Stimulated activated CD4-positive, alpha-beta T cell treated with anti-CD3 and anti-CD28 coated beads, Interleukin-2, amount 100 ng/mL, for 48 hours (primary cell): ENCODE measurements around the gene DDX11.
"Not testable (repeated sequence)": the region's sequence is repeated elsewhere in the genome, so short reads cannot be mapped to it uniquely, and the experiment has no call there.

Experiments used
- DNase-seq, 2 donors: peaks; one replicate each; pipeline ENCODE4 v3.0.0-alpha.2; 2020

DDX11 gene

DNA sequence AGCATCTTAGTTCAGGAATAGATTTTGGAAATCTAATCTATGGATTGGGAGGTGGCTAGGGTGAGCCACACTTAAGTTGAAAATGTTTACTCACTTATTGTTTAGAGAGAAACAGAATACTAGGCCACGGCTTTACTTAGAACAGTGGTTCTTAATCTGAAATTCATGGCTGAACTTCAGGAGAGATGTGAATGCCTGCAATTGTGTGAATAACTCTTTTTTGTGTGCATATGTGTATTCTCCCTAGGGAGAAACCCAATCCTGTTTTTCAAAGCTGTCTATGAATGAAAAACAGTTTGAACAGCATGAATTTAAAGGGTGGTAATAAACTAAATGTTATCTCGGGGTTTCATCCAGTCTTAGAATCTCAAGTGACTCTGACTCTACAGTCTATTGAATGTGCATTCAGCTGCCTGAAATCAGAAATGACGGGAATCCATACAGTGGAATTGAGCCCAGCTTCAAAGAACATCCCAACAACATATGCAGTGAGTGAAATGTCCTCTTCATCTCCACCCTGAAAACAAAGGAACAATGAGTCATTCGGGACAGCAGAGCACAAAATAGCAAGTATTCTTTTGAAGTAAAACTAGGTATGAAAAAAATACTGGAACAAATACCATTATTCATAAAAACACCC, 53.7 kb downstream of the DDX11 start:
- DNase-seq = not testable (repeated sequence)

DNA sequence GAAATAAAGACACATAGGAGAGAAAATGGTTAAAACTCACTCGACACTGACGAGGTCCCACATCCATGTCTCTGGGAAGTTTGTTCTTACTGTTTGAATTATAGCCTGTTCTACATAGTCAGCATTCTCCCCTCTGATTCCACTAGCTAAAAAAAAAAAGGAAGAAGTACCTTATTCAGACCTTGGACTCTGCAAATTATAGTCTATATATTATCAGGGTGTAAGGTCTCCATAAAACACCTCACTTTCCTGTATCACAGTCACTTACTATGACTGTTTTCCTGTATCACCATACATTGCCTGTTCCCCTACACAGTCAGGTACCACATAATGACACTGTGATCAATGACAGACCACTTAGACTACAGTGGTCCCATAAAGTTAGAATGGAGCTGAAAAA, 62.9 kb downstream of the DDX11 start:
- DNase-seq = not testable (repeated sequence)

DNA sequence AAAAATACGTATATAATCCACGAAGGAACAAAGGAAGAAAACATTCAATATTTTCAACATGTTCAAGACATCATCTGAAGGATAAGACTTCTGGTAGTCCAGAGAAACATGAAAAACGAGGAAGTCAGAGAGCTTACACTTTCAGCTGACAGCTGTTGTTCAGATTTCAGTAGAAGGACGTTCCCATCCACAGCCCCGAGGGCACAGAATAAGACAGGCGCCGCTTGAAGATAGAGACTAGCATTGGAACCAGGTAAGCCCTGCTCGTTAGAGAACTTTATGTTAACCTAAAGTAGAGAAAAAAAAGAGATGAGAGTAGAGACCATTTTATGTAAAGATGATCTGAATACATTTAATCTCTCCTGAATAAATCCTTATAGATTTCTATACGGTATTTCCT, 71.1 kb downstream of the DDX11 start:
- not testable (repeated sequence) for DNase-seq

DNA sequence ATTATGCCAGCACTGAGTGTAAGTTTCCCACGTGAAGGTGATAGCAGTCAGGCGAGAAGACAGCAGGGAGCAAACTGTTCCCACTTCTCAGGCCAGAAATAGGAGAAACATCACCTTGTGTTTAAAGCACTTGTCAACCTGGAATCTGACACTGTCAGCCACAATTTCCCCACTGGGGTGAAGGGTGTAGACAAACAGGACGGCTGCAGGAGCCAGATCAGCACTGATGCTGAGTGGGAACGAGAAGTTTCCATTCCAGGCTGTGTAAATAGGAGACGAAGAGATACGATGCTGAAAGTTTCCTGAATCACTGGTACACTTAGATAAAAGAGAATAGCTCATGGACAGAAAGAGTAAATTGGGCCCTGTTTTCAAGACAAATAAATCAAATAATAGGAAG, 71.6 kb downstream of the DDX11 start:
- not testable (repeated sequence) for DNase-seq

DNA sequence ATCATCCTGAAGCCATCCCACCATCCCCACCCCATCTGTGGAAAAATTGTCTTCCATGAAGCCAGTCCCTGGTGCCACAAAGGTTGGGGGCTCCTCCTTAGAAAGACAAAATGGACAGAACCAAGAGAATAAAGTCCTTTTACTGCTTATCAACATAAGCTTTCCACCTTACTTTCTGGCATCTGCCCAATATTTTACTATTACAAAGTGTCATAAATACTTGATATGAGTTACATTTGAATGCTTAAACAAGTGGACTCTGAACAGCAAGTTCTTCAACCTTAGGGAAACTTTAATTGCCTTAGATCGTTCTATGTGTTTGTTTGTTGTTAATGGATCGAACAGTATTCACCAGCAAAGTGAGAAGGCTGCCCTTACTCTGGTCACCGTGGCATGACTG, 73.8 kb downstream of the DDX11 start:
- DNase-seq = not testable (repeated sequence)

DNA sequence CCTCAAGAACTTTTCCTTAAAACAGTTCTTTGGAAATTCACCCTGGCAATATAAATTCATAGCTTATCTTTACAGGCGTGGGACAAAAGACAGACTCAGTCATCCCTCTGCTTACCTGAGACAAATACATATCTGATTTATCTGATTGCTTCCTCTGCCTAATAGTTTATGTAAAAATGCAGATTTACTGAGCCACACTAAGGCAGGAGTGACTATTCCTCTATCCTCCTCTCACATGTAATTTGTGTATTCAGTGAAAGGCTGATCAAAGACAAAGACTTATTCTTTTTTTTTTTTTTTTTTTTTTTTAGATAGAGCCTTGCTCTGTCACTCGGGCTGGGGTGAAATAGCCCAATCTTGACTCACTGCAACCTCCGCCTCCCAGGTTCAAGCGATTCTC, 77.1 kb downstream of the DDX11 start:
- not testable (repeated sequence) for DNase-seq
